ENCODE data around the gene ARHGEF39.

GRCh38 chr9:35700942-35701341 is 35.9 kb upstream of the ARHGEF39 start:
- no peak for TF ChIP-seq CTCF (IDR thresholded peaks at IDR 0.05)
- TF ChIP-seq POLR2A (IDR thresholded peaks at IDR 0.05), result no peak

Measured in esophagus squamous epithelium (tissue), 4 donors.